Inferior parietal cortex (tissue), 1 donor: ENCODE measurements around the gene CIT.

Experiments used
- DNase-seq: peaks from one replicate; pipeline ENCODE4 v3.0.0-alpha.2; 2016; ENCODE audit errors: extremely low spot score

Gene CIT

GRCh38 chr12:119645535-119646059, 231.5 kb downstream of the CIT start:
- no peak for DNase-seq

GRCh38 chr12:119644930-119645329, 232.2 kb downstream of the CIT start:
- no peak for DNase-seq

- DNase-seq: no peak
Observed at GRCh38 chr12:119642986-119643385, 234.1 kb downstream of the CIT start.
